GM23338 (cell line): ENCODE results near the gene DIP2C. TPM values are rescaled to one million over a fixed set of nuclear protein-coding genes. Genes with fewer than 3 reads are reported as not detected.

Experiments used
- ATAC-seq: fragments of 200-7000 bp; cut with Tn5 transposase; 3 replicates; pipeline ENCODE4 v1.9.1; 2020
- DNase-seq: peaks from one replicate; pipeline ENCODE4 v3.0.0-alpha.2; 2015; ENCODE audit warnings: low spot score
- H2AFZ ChIP-seq: fragments of 200-600 bp; sonication (generic); 2 replicates; pipeline ENCODE4 v1.8.0; 2016; ENCODE audit warnings: antibody characterized with exemption, mild to moderate bottlenecking, moderate library complexity
- H3F3A ChIP-seq: fragments of 200-600 bp; sonication (generic); replicated peaks from 2 replicates; pipeline ENCODE4 v1.8.0; 2017; ENCODE audit warnings: antibody characterized with exemption, mixed run types, low read depth
- H3K27ac ChIP-seq: fragments of 200-600 bp; sonication (generic); 2 replicates; pipeline ENCODE4 v1.6.1; 2016; ENCODE audit warnings: low read depth
- H3K27me3 ChIP-seq: fragments of 200-600 bp; sonication (generic); 2 replicates; pipeline ENCODE4 v1.8.0; 2016; ENCODE audit warnings: mild to moderate bottlenecking, mixed run types, moderate library complexity; ENCODE audit not compliant: insufficient read depth
- H3K36me3 ChIP-seq: fragments of 200-600 bp; sonication (generic); 2 replicates; pipeline ENCODE4 v1.8.0; 2016; ENCODE audit warnings: mild to moderate bottlenecking; ENCODE audit not compliant: insufficient read depth
- H3K4me1 ChIP-seq: fragments of 200-600 bp; sonication (generic); 2 replicates; pipeline ENCODE4 v1.8.0; 2016; ENCODE audit warnings: mild to moderate bottlenecking, moderate library complexity; ENCODE audit not compliant: insufficient read depth
- H3K4me2 ChIP-seq: fragments of 200-600 bp; sonication (generic); 2 replicates; pipeline ENCODE4 v1.7.1; 2017; ENCODE audit warnings: mixed run types
- H3K4me3 ChIP-seq: fragments of 200-600 bp; sonication (generic); 2 replicates; pipeline ENCODE4 v1.6.1; 2016; ENCODE audit warnings: mixed run types
- H3K79me2 ChIP-seq: fragments of 200-600 bp; sonication (generic); replicated peaks from 2 replicates; pipeline ENCODE4 v1.8.0; 2017; ENCODE audit warnings: mild to moderate bottlenecking; ENCODE audit not compliant: insufficient read depth
- H3K9me2 ChIP-seq: fragments of 200-600 bp; sonication (generic); 2 replicates; pipeline ENCODE4 v1.8.0; 2017; ENCODE audit not compliant: insufficient read depth
- H4K20me1 ChIP-seq: fragments of 200-600 bp; sonication (generic); replicated peaks from 2 replicates; pipeline ENCODE4 v1.8.0; 2017; ENCODE audit warnings: mild to moderate bottlenecking; ENCODE audit not compliant: insufficient read depth
- H3K27ac Mint-ChIP-seq: 2 replicates; pipeline ENCODE4 v1.8.0; 2020; ENCODE audit warnings: inconsistent platforms, mild to moderate bottlenecking, moderate library complexity, mixed read lengths
- H3K27me3 Mint-ChIP-seq: 3 replicates; pipeline ENCODE4 v1.8.0; 2022; ENCODE audit warnings: low read depth, mild to moderate bottlenecking, moderate library complexity, mixed read lengths, inconsistent platforms; ENCODE audit not compliant: insufficient read depth, poor library complexity
- H3K36me3 Mint-ChIP-seq: 3 replicates; pipeline ENCODE4 v1.8.0; 2021; ENCODE audit warnings: low read depth, mild to moderate bottlenecking, inconsistent platforms, moderate library complexity, mixed read lengths
- H3K4me1 Mint-ChIP-seq: 3 replicates; pipeline ENCODE4 v1.8.0; 2020; ENCODE audit warnings: mild to moderate bottlenecking, inconsistent platforms, mixed read lengths
- H3K4me3 Mint-ChIP-seq: 3 replicates; pipeline ENCODE4 v1.8.0; 2021; ENCODE audit warnings: moderate library complexity, mild to moderate bottlenecking, inconsistent platforms, mixed read lengths
- H3K9me3 Mint-ChIP-seq: 3 replicates; pipeline ENCODE4 v1.8.0; 2020; ENCODE audit warnings: moderate library complexity, mild to moderate bottlenecking, inconsistent platforms, mixed read lengths
- CREB1 ChIP-seq: fragments of 250-450 bp; sonication (Bioruptor Pico); IDR thresholded peaks from 2 replicates; pipeline ENCODE4 v1.5.0; 2020; ENCODE audit warnings: low read depth, mild to moderate bottlenecking, moderate library complexity
- EZH2 ChIP-seq: fragments of 200-600 bp; sonication (generic); IDR thresholded peaks from one replicate; pipeline ENCODE4 v1.8.0; 2017; ENCODE audit warnings: antibody characterized with exemption, mild to moderate bottlenecking, low read depth; ENCODE audit not compliant: unreplicated experiment
- EZH2phosphoT487 ChIP-seq: fragments of 200-600 bp; sonication (generic); IDR thresholded peaks from one replicate; pipeline ENCODE4 v1.8.1; 2018; ENCODE audit warnings: antibody characterized with exemption; ENCODE audit not compliant: unreplicated experiment
- JUNB ChIP-seq: IDR thresholded peaks from one replicate; pipeline ENCODE4 v1.6.1; 2016; ENCODE audit warnings: antibody characterized with exemption; ENCODE audit not compliant: unreplicated experiment
- NANOG ChIP-seq: IDR thresholded peaks from 2 replicates; pipeline ENCODE4 v1.6.1; 2016; ENCODE audit warnings: antibody characterized with exemption, borderline replicate concordance
- POLR2AphosphoS5 ChIP-seq: IDR thresholded peaks from 2 replicates; pipeline ENCODE4 v1.6.1; 2016; ENCODE audit warnings: antibody characterized with exemption, low read depth
- STAT1 ChIP-seq: IDR thresholded peaks from one replicate; pipeline ENCODE4 v1.6.1; 2016; ENCODE audit warnings: antibody characterized with exemption; ENCODE audit not compliant: unreplicated experiment
- ZNF114 ChIP-seq: fragments of 250-450 bp; sonication (Bioruptor Pico); IDR thresholded peaks from 2 replicates; pipeline ENCODE4 v1.5.0; 2020; ENCODE audit warnings: mild to moderate bottlenecking, moderate library complexity
- ZNF331 ChIP-seq: fragments of 250-450 bp; sonication (Bioruptor Pico); IDR thresholded peaks from 2 replicates; pipeline ENCODE4 v1.5.0; 2020; ENCODE audit warnings: low read depth, mild to moderate bottlenecking, moderate library complexity
- polyA plus RNA-seq: library from polyadenylated mRNA; unstranded; fragments of >200 nt; fragmentation: Nextera tagmentation; extraction: Ambion mirVana; gene quantifications from 2 replicates; pipeline ENCODE4 v1.2.1, GENCODE V29; 2016
- total RNA-seq: library from RNA; depleted of rRNA; stranded (reverse); fragments of >200 nt; shearing (Covaris generic); gene quantifications from 2 replicates; pipeline ENCODE4 v1.2.3, GENCODE V29; 2014
- TF ChIP-seq, protein P1 (sequence below): IDR thresholded peaks from one replicate; pipeline ENCODE4 v1.6.1; 2018; ENCODE audit warnings: antibody characterized with exemption; ENCODE audit not compliant: unreplicated experiment
- TF ChIP-seq, protein P2 (sequence below), 2 experiments: fragments of 200-600 bp in 1 of 2; sonication (generic) in 1 of 2; conservative IDR thresholded peaks; 2 replicates each; pipeline versions ENCODE4 v1.5.1 to v1.6.1; 2016 to 2017; ENCODE audit warnings: antibody characterized with exemption in 2 of 2, low read depth in 2 of 2, mild to moderate bottlenecking in 2 of 2, moderate library complexity in 1 of 2
- TF ChIP-seq, protein P3 (sequence below): IDR thresholded peaks from 2 replicates; pipeline ENCODE4 v1.6.1; 2016; ENCODE audit warnings: antibody characterized with exemption
- TF ChIP-seq, protein P4 (sequence below): fragments of 250-450 bp; sonication (Bioruptor Pico); IDR thresholded peaks from 2 replicates; pipeline ENCODE4 v1.5.0; 2020; ENCODE audit warnings: mild to moderate bottlenecking, moderate library complexity

The DIP2C gene
- total and polyA plus RNA-seq, 2 experiments from 2014 or later = 5.1 to 7.7 TPM

DNA sequence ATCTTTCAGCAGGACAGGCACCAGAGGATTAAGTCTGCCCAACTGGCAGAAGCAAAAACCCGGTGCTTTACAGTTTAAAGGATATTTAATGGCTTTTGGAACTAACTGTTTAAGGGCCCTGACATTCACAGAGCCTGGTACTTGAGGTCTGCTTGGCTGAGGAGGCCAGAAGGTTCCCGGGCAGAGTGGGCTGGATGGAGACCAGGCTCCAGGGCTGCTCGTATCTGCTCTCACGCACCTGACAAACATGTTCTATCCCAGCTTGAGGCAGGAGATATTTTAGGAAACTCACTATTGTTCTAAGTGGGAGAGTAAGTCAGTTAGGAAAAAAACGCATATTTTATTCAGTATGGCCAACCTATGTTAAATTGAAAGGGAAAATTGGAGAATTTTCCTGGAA is 410.8 kb downstream of the DIP2C start:
- no peak overlapping the region for H3K4me2 ChIP-seq
- H3K27ac Mint-ChIP-seq = no peak overlapping the region
- H3K27me3 ChIP-seq = no peaks in the 10 kb centered on the region
- no peaks in the 10 kb centered on the region for H3K9me3 Mint-ChIP-seq
- DNase-seq (no peak), ATAC-seq (no peak)
- H3K36me3 Mint-ChIP-seq = peaks cover 3% of the 10 kb centered on the region
- no peak overlapping the region for H3K27ac ChIP-seq
- H3F3A ChIP-seq = no peaks in the 10 kb centered on the region
- no peak overlapping the region for H3K4me3 ChIP-seq
- H2AFZ ChIP-seq = no peak overlapping the region
- H4K20me1 ChIP-seq = no peaks in the 10 kb centered on the region
- no peaks in the 10 kb centered on the region for H3K4me1 ChIP-seq
- no peak overlapping the region for H3K4me3 Mint-ChIP-seq
- no peaks in the 10 kb centered on the region for H3K79me2 ChIP-seq
- no peaks in the 10 kb centered on the region for H3K36me3 ChIP-seq
- peaks cover 5% of the 10 kb centered on the region for H3K27me3 Mint-ChIP-seq
- TF ChIP-seq, protein P1, sequence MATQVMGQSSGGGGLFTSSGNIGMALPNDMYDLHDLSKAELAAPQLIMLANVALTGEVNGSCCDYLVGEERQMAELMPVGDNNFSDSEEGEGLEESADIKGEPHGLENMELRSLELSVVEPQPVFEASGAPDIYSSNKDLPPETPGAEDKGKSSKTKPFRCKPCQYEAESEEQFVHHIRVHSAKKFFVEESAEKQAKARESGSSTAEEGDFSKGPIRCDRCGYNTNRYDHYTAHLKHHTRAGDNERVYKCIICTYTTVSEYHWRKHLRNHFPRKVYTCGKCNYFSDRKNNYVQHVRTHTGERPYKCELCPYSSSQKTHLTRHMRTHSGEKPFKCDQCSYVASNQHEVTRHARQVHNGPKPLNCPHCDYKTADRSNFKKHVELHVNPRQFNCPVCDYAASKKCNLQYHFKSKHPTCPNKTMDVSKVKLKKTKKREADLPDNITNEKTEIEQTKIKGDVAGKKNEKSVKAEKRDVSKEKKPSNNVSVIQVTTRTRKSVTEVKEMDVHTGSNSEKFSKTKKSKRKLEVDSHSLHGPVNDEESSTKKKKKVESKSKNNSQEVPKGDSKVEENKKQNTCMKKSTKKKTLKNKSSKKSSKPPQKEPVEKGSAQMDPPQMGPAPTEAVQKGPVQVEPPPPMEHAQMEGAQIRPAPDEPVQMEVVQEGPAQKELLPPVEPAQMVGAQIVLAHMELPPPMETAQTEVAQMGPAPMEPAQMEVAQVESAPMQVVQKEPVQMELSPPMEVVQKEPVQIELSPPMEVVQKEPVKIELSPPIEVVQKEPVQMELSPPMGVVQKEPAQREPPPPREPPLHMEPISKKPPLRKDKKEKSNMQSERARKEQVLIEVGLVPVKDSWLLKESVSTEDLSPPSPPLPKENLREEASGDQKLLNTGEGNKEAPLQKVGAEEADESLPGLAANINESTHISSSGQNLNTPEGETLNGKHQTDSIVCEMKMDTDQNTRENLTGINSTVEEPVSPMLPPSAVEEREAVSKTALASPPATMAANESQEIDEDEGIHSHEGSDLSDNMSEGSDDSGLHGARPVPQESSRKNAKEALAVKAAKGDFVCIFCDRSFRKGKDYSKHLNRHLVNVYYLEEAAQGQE = no peak
- no peak for TF ChIP-seq STAT1
- TF ChIP-seq, protein P2, sequence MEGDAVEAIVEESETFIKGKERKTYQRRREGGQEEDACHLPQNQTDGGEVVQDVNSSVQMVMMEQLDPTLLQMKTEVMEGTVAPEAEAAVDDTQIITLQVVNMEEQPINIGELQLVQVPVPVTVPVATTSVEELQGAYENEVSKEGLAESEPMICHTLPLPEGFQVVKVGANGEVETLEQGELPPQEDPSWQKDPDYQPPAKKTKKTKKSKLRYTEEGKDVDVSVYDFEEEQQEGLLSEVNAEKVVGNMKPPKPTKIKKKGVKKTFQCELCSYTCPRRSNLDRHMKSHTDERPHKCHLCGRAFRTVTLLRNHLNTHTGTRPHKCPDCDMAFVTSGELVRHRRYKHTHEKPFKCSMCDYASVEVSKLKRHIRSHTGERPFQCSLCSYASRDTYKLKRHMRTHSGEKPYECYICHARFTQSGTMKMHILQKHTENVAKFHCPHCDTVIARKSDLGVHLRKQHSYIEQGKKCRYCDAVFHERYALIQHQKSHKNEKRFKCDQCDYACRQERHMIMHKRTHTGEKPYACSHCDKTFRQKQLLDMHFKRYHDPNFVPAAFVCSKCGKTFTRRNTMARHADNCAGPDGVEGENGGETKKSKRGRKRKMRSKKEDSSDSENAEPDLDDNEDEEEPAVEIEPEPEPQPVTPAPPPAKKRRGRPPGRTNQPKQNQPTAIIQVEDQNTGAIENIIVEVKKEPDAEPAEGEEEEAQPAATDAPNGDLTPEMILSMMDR (conservative IDR thresholded peaks at IDR 0.05; ENCODE audit: low read depth in 2 of 2) = no peak
- no peak for TF ChIP-seq ZNF331
- no peak for TF ChIP-seq POLR2AphosphoS5
- no peak for TF ChIP-seq ZNF114 (CRISPR knock-in tag)
- TF ChIP-seq CREB1 (CRISPR knock-in tag) = no peak
- TF ChIP-seq, protein P3, sequence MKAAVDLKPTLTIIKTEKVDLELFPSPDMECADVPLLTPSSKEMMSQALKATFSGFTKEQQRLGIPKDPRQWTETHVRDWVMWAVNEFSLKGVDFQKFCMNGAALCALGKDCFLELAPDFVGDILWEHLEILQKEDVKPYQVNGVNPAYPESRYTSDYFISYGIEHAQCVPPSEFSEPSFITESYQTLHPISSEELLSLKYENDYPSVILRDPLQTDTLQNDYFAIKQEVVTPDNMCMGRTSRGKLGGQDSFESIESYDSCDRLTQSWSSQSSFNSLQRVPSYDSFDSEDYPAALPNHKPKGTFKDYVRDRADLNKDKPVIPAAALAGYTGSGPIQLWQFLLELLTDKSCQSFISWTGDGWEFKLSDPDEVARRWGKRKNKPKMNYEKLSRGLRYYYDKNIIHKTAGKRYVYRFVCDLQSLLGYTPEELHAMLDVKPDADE = no peak
- no peak for TF ChIP-seq EZH2phosphoT487
- TF ChIP-seq, protein P4, sequence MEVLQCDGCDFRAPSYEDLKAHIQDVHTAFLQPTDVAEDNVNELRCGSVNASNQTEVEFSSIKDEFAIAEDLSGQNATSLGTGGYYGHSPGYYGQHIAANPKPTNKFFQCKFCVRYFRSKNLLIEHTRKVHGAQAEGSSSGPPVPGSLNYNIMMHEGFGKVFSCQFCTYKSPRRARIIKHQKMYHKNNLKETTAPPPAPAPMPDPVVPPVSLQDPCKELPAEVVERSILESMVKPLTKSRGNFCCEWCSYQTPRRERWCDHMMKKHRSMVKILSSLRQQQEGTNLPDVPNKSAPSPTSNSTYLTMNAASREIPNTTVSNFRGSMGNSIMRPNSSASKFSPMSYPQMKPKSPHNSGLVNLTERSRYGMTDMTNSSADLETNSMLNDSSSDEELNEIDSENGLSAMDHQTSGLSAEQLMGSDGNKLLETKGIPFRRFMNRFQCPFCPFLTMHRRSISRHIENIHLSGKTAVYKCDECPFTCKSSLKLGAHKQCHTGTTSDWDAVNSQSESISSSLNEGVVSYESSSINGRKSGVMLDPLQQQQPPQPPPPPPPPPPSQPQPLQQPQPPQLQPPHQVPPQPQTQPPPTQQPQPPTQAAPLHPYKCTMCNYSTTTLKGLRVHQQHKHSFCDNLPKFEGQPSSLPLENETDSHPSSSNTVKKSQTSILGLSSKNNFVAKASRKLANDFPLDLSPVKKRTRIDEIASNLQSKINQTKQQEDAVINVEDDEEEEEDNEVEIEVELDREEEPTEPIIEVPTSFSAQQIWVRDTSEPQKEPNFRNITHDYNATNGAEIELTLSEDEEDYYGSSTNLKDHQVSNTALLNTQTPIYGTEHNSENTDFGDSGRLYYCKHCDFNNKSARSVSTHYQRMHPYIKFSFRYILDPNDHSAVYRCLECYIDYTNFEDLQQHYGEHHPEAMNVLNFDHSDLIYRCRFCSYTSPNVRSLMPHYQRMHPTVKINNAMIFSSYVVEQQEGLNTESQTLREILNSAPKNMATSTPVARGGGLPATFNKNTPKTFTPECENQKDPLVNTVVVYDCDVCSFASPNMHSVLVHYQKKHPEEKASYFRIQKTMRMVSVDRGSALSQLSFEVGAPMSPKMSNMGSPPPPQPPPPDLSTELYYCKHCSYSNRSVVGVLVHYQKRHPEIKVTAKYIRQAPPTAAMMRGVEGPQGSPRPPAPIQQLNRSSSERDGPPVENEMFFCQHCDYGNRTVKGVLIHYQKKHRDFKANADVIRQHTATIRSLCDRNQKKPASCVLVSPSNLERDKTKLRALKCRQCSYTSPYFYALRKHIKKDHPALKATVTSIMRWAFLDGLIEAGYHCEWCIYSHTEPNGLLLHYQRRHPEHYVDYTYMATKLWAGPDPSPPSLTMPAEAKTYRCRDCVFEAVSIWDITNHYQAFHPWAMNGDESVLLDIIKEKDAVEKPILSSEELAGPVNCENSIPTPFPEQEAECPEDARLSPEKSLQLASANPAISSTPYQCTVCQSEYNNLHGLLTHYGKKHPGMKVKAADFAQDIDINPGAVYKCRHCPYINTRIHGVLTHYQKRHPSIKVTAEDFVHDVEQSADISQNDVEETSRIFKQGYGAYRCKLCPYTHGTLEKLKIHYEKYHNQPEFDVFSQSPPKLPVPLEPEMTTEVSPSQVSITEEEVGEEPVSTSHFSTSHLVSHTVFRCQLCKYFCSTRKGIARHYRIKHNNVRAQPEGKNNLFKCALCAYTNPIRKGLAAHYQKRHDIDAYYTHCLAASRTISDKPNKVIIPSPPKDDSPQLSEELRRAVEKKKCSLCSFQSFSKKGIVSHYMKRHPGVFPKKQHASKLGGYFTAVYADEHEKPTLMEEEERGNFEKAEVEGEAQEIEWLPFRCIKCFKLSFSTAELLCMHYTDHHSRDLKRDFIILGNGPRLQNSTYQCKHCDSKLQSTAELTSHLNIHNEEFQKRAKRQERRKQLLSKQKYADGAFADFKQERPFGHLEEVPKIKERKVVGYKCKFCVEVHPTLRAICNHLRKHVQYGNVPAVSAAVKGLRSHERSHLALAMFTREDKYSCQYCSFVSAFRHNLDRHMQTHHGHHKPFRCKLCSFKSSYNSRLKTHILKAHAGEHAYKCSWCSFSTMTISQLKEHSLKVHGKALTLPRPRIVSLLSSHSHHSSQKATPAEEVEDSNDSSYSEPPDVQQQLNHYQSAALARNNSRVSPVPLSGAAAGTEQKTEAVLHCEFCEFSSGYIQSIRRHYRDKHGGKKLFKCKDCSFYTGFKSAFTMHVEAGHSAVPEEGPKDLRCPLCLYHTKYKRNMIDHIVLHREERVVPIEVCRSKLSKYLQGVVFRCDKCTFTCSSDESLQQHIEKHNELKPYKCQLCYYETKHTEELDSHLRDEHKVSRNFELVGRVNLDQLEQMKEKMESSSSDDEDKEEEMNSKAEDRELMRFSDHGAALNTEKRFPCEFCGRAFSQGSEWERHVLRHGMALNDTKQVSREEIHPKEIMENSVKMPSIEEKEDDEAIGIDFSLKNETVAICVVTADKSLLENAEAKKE = no peak
- TF ChIP-seq NANOG = no peak
- TF ChIP-seq JUNB = no peak
- TF ChIP-seq EZH2 = no peak
- H3K9me2 ChIP-seq = no peaks in the 10 kb centered on the region
- peaks cover 9% of the 10 kb centered on the region for H3K4me1 Mint-ChIP-seq
